Parathyroid adenoma (tissue), 2 donors: ENCODE data around the gene STK17B.
"Not testable (repeated sequence)": the region's sequence is repeated elsewhere in the genome, so short reads cannot be mapped to it uniquely, and the experiment has no call there.

Experiments
- H2AFZ ChIP-seq: fragments of 300-600 bp; sonication (generic); one replicate; pipeline ENCODE4 v1.7.0; 2017; ENCODE audit warnings: antibody characterized with exemption, mild to moderate bottlenecking
- H3K27ac ChIP-seq: fragments of 300-600 bp; sonication (generic); one replicate; pipeline ENCODE4 v1.7.0; 2017
- H3K27me3 ChIP-seq: fragments of 300-600 bp; sonication (generic); one replicate; pipeline ENCODE4 v1.7.0; 2017; ENCODE audit warnings: low read length; ENCODE audit not compliant: control insufficient read depth, insufficient read depth
- H3K36me3 ChIP-seq: fragments of 300-600 bp; sonication (generic); one replicate; pipeline ENCODE4 v1.7.0; 2017; ENCODE audit warnings: low read length; ENCODE audit not compliant: control insufficient read depth, insufficient read depth
- H3K4me1 ChIP-seq: fragments of 300-600 bp; sonication (generic); one replicate; pipeline ENCODE4 v1.7.0; 2017; ENCODE audit warnings: control low read depth
- H3K4me2 ChIP-seq: fragments of 300-600 bp; sonication (generic); one replicate; pipeline ENCODE4 v1.7.0; 2017; ENCODE audit warnings: low read length
- H3K4me3 ChIP-seq: fragments of 300-600 bp; sonication (generic); one replicate; pipeline ENCODE4 v1.7.0; 2017; ENCODE audit warnings: low read depth, low read length
- H3K79me2 ChIP-seq: fragments of 300-600 bp; sonication (generic); one replicate; pipeline ENCODE4 v1.7.0; 2017; ENCODE audit warnings: control low read depth
- H3K9ac ChIP-seq: fragments of 300-600 bp; sonication (generic); one replicate; pipeline ENCODE4 v1.7.0; 2017; ENCODE audit warnings: mild to moderate bottlenecking
- H3K9me3 ChIP-seq: fragments of 300-600 bp; sonication (generic); one replicate; pipeline ENCODE4 v1.7.0; 2017; ENCODE audit warnings: low read length; ENCODE audit not compliant: control insufficient read depth
- TF ChIP-seq, protein P1 (sequence below): fragments of 300-600 bp; sonication (generic); IDR thresholded peaks from one replicate; pipeline ENCODE4 v1.7.0; 2017; ENCODE audit warnings: antibody characterized with exemption, mild to moderate bottlenecking
- donor health status: primary hyperparathyroidism.

Gene STK17B

GRCh38 chr2:196097864-196098660 is 73.3 kb downstream of the STK17B start:
- Histone ChIP-seq H3K9me3 (no peaks in the 10 kb centered on the region), H3K4me2 (no peak overlapping the region), H3K9ac (no peak overlapping the region), H3K79me2 (no peaks in the 10 kb centered on the region), H3K36me3 (no peaks in the 10 kb centered on the region), H3K4me1 (no peaks in the 10 kb centered on the region), H3K27me3 (no peaks in the 10 kb centered on the region), H3K4me3 (no peak overlapping the region), H3K27ac (no peak overlapping the region), H2AFZ (no peak overlapping the region)
- TF ChIP-seq, protein P1, sequence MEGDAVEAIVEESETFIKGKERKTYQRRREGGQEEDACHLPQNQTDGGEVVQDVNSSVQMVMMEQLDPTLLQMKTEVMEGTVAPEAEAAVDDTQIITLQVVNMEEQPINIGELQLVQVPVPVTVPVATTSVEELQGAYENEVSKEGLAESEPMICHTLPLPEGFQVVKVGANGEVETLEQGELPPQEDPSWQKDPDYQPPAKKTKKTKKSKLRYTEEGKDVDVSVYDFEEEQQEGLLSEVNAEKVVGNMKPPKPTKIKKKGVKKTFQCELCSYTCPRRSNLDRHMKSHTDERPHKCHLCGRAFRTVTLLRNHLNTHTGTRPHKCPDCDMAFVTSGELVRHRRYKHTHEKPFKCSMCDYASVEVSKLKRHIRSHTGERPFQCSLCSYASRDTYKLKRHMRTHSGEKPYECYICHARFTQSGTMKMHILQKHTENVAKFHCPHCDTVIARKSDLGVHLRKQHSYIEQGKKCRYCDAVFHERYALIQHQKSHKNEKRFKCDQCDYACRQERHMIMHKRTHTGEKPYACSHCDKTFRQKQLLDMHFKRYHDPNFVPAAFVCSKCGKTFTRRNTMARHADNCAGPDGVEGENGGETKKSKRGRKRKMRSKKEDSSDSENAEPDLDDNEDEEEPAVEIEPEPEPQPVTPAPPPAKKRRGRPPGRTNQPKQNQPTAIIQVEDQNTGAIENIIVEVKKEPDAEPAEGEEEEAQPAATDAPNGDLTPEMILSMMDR: no peak

DNA sequence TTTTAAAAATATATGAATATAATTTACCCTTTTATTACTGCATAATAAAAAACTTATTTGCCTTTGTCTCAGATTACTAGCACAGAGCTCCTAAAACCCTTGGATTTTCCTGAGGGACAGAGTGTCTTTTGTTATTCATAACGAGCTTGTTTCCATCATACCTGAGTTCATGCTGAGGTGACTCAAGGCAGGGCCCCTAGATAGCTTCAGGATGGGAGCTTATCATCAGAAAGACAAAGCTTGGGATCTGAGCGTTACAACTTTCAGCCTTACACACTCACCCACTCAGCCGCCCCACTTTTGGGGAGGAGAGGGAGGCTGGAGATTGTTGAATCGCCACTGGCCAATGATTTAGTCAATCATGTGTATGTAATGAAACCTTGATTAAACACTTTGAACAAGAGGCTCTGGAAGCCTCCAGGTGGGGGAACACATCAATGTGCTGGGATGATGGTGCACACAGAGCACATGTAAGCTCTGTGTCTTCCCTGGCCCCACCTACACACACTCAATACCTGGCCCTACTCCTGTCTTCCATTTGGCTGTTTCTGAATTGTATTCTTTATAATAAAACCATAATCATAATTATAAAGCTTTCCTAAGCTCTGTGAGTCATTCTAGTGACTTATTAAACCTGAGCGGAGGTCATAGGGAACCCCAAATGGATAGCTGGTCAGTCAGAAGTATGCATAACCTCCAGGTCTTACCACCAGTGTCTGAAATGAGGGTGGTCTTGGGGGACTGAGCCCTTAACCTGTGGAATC is 74.2 kb downstream of the STK17B start:
- H2AFZ ChIP-seq: no peak overlapping the region
- no peaks in the 10 kb centered on the region for H3K4me1 ChIP-seq
- H3K4me2 ChIP-seq: no peak overlapping the region
- H3K9ac ChIP-seq: no peak overlapping the region
- no peak overlapping the region for H3K4me3 ChIP-seq
- no peaks in the 10 kb centered on the region for H3K27me3 ChIP-seq
- H3K9me3 ChIP-seq: no peaks in the 10 kb centered on the region
- TF ChIP-seq, protein P1: no peak
- no peaks in the 10 kb centered on the region for H3K79me2 ChIP-seq
- H3K27ac ChIP-seq: no peak overlapping the region
- H3K36me3 ChIP-seq: no peaks in the 10 kb centered on the region

GRCh38 chr2:196096264-196096663 is 75.1 kb downstream of the STK17B start:
- Histone ChIP-seq H3K27ac (no peak overlapping the region), H3K4me1 (no peaks in the 10 kb centered on the region)

GRCh38 chr2:196089448-196089847 is 81.9 kb downstream of the STK17B start:
- not testable (repeated sequence) for H3K9ac ChIP-seq, H3K4me3 ChIP-seq, H3K4me1 ChIP-seq, H3K36me3 ChIP-seq, H2AFZ ChIP-seq, H3K79me2 ChIP-seq, H3K9me3 ChIP-seq, H3K27me3 ChIP-seq, H3K27ac ChIP-seq, H3K4me2 ChIP-seq

More at GRCh38 chr2:196096264-196096663, 75.1 kb downstream of the STK17B start:
- H3K9ac ChIP-seq: no peak overlapping the region
- TF ChIP-seq, protein P1: no peak
- H3K4me3 ChIP-seq: no peak overlapping the region
- H3K79me2 ChIP-seq: no peaks in the 10 kb centered on the region
- no peaks in the 10 kb centered on the region for H3K27me3 ChIP-seq
- no peak overlapping the region for H3K4me2 ChIP-seq
- H3K9me3 ChIP-seq: no peaks in the 10 kb centered on the region
- H2AFZ ChIP-seq: no peak overlapping the region
- H3K36me3 ChIP-seq: no peaks in the 10 kb centered on the region

DNA sequence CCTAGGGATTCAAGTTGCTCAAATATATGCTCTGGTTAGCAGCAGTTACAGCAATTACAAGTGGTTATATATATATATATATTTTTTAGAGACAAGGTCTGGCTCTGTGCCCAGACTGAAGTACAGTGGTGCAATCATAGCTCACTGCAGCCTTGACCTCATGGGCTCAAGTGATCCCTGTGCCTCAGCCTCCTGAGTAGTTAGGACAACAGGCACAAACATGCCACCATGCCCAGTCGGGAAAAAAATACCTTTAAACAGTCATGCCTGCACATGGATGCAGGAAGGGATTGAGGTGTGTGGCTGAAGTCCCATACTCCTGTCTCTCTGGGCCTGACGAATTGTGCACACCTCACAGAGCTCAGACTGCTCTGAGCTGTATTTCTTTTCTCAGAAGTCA is 83.2 kb downstream of the STK17B start:
- Histone ChIP-seq H3K4me3 (no peak overlapping the region), H3K4me1 (no peaks in the 10 kb centered on the region), H3K36me3 (no peaks in the 10 kb centered on the region), H3K79me2 (no peaks in the 10 kb centered on the region), H2AFZ (no peak overlapping the region), H3K9me3 (no peaks in the 10 kb centered on the region), H3K9ac (no peak overlapping the region), H3K27me3 (no peaks in the 10 kb centered on the region), H3K4me2 (no peak overlapping the region), H3K27ac (no peak overlapping the region)
- TF ChIP-seq, protein P1: no peak
